WTC11 (cell line): Measurements from ENCODE around the gene BANK1. TPM values are rescaled to one million over a fixed set of nuclear protein-coding genes. Genes with fewer than 3 reads are reported as not detected.

Experiments
- ATAC-seq: fragments of 200-7000 bp; cut with Tn5 transposase; 2 replicates; pipeline ENCODE4 v1.10.0; 2021; ENCODE audit warnings: mild to moderate bottlenecking, moderate library complexity
- CTCF ChIA-PET: fragments of 300-600 bp; sonication (Branson Sonifier 250); formaldehyde crosslinking; loops from one replicate; lab custom pipeline; 2021; ENCODE audit warnings: antibody characterized with exemption; lab: Charles Lee
- POLR2A ChIA-PET: fragments of 350-600 bp; sonication (Branson Sonifier 250); formaldehyde crosslinking; loops from one replicate; lab custom pipeline; 2021; ENCODE audit warnings: antibody characterized with exemption; lab: Charles Lee
- DNase-seq: peaks from one replicate; pipeline ENCODE4 v3.0.0; 2021; ENCODE audit warnings: low spot score
- H3K27ac Mint-ChIP-seq: 2 replicates; pipeline ENCODE4 v1.8.0; 2021; ENCODE audit warnings: mixed read lengths
- H3K27me3 Mint-ChIP-seq: 2 replicates; pipeline ENCODE4 v1.8.0; 2021; ENCODE audit warnings: low read depth, mild to moderate bottlenecking, moderate library complexity, mixed read lengths
- H3K36me3 Mint-ChIP-seq: 2 replicates; pipeline ENCODE4 v1.8.0; 2021; ENCODE audit warnings: mixed read lengths
- H3K4me1 Mint-ChIP-seq: 2 replicates; pipeline ENCODE4 v1.8.0; 2022; ENCODE audit warnings: mixed read lengths
- H3K4me3 Mint-ChIP-seq: 2 replicates; pipeline ENCODE4 v1.8.0; 2021; ENCODE audit warnings: mild to moderate bottlenecking, moderate library complexity, mixed read lengths
- H3K9me3 Mint-ChIP-seq: 2 replicates; pipeline ENCODE4 v1.8.0; 2021; ENCODE audit warnings: mixed read lengths
- ATF2 ChIP-seq: sonication (generic); formaldehyde crosslinking; IDR thresholded peaks from 2 replicates; pipeline ENCODE4 v1.8.1; 2022; ENCODE audit warnings: low read depth, missing genetic modification reagents, borderline replicate concordance
- E2F4 ChIP-seq: sonication (generic); formaldehyde crosslinking; IDR thresholded peaks from 2 replicates; pipeline ENCODE4 v1.8.1; 2022; ENCODE audit warnings: low read depth, mild to moderate bottlenecking, moderate library complexity, missing genetic modification reagents, borderline replicate concordance
- FOXJ3 ChIP-seq: sonication (generic); formaldehyde crosslinking; IDR thresholded peaks from 2 replicates; pipeline ENCODE4 v1.9.0; 2021; ENCODE audit warnings: missing genetic modification reagents, mild to moderate bottlenecking, borderline replicate concordance
- FOXP1 ChIP-seq: sonication (generic); formaldehyde crosslinking; IDR thresholded peaks from 2 replicates; pipeline ENCODE4 v1.8.0; 2022; ENCODE audit warnings: missing genetic modification reagents, mild to moderate bottlenecking, moderate library complexity, borderline replicate concordance
- HMGXB4 ChIP-seq: sonication (generic); formaldehyde crosslinking; IDR thresholded peaks from 2 replicates; pipeline ENCODE4 v1.8.1; 2023; ENCODE audit warnings: mild to moderate bottlenecking, moderate library complexity, missing genetic modification reagents
- MAX ChIP-seq: sonication (generic); formaldehyde crosslinking; IDR thresholded peaks from 2 replicates; pipeline ENCODE4 v1.8.0; 2022; ENCODE audit warnings: mild to moderate bottlenecking, missing genetic modification reagents
- NFE2L1 ChIP-seq: sonication (generic); formaldehyde crosslinking; IDR thresholded peaks from 2 replicates; pipeline ENCODE4 v1.8.1; 2023; ENCODE audit warnings: missing genetic modification reagents
- RELA ChIP-seq: sonication (generic); formaldehyde crosslinking; IDR thresholded peaks from 2 replicates; pipeline ENCODE4 v1.8.1; 2022; ENCODE audit warnings: missing genetic modification reagents, mild to moderate bottlenecking, borderline replicate concordance
- SP1 ChIP-seq: sonication (generic); formaldehyde crosslinking; conservative IDR thresholded peaks from 2 replicates; pipeline ENCODE4 v1.8.1; 2022; ENCODE audit warnings: missing genetic modification reagents
- STAT6 ChIP-seq: sonication (generic); formaldehyde crosslinking; conservative IDR thresholded peaks from 2 replicates; pipeline ENCODE4 v1.8.1; 2023; ENCODE audit warnings: mild to moderate bottlenecking, low read depth, missing genetic modification reagents, moderate library complexity
- ZMAT4 ChIP-seq: fragments of 250-450 bp; sonication (Bioruptor Pico); IDR thresholded peaks from 2 replicates; pipeline ENCODE4 v1.9.0; 2021; ENCODE audit warnings: mild to moderate bottlenecking
- ZNF281 ChIP-seq: sonication (generic); formaldehyde crosslinking; IDR thresholded peaks from 2 replicates; pipeline ENCODE4 v1.8.0; 2023; ENCODE audit warnings: mild to moderate bottlenecking, missing genetic modification reagents
- ZNF416 ChIP-seq: fragments of 250-450 bp; sonication (Bioruptor Pico); IDR thresholded peaks from 2 replicates; pipeline ENCODE4 v1.9.0; 2021; ENCODE audit warnings: mild to moderate bottlenecking, inconsistent platforms
- ZNF671 ChIP-seq: fragments of 250-450 bp; sonication (Bioruptor Pico); IDR thresholded peaks from 2 replicates; pipeline ENCODE4 v1.8.0; 2021; ENCODE audit warnings: mild to moderate bottlenecking
- total RNA-seq: library from RNA; stranded (reverse); gene quantifications from 3 replicates; pipeline ENCODE4 v1.2.3, GENCODE V29; 2021

The BANK1 gene
- total RNA-seq, 1 experiment from 2014 or later, result 0.68 TPM

GRCh38 chr4:101864660-101865059 is 74.1 kb downstream of the BANK1 start (continued):
- TF ChIP-seq HMGXB4 (CRISPR knock-in tag), result no peak
- TF ChIP-seq FOXJ3 (CRISPR knock-in tag), result no peak
- no peak for TF ChIP-seq MAX (CRISPR knock-in tag)
- TF ChIP-seq SP1, result no peak
- TF ChIP-seq E2F4 (CRISPR knock-in tag), result no peak

- no peak for DNase-seq
- Mint-ChIP-seq H3K27ac (no peak overlapping the region), H3K36me3 (no peaks in the 10 kb centered on the region), H3K4me3 (no peak overlapping the region), H3K9me3 (peaks cover 15% of the 10 kb centered on the region), H3K27me3 (no peaks in the 10 kb centered on the region), H3K4me1 (peaks cover 3% of the 10 kb centered on the region)
- POLR2A ChIA-PET, result no interaction called here
- no peak for ATAC-seq
- no peak for TF ChIP-seq ZMAT4 (CRISPR knock-in tag)
- no peak for TF ChIP-seq FOXP1 (CRISPR knock-in tag)
- TF ChIP-seq ATF2 (CRISPR knock-in tag), result no peak
- TF ChIP-seq ZNF281 (CRISPR knock-in tag), result no peak
- TF ChIP-seq RELA (CRISPR knock-in tag), result no peak
- TF ChIP-seq ZNF671 (CRISPR knock-in tag), result no peak
- TF ChIP-seq ZNF416 (CRISPR knock-in tag), result no peak
- TF ChIP-seq STAT6 (CRISPR knock-in tag), result no peak
- no peak for TF ChIP-seq NFE2L1 (CRISPR knock-in tag)
- CTCF ChIA-PET, result no interaction called here
Observed at GRCh38 chr4:101865501-101866062, 75.1 kb downstream of the BANK1 start.
